ENCODE data around the gene PTPRQ. TPM values are rescaled to one million over a fixed set of nuclear protein-coding genes. Genes with fewer than 3 reads are reported as not detected.

Gene PTPRQ
- total RNA-seq, 6 experiments from 2014 or later: 0.12 to 0.81 (median 0.22) TPM; not detected in 1

DNA sequence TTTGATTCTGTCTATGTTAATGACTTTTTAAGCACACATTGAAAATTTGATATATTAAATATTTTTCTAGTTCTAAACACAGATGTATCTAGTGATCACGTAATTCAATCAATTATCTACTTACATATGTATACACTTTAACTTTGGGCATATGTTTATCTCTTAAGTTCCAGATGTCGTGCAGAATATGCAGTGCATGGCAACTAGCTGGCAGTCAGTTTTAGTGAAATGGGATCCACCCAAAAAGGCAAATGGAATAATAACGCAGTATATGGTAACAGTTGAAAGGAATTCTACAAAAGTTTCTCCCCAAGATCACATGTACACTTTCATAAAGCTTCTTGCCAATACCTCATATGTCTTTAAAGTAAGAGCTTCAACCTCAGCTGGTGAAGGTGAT lies 105.3 kb downstream of the PTPRQ start:
- 72% methylated on average over 3 of the region's 3 CpGs for WGBS (ENCODE audit: insufficient coverage, low coverage, low lambda C conversion rate, missing lambda C conversion rate)

DNA sequence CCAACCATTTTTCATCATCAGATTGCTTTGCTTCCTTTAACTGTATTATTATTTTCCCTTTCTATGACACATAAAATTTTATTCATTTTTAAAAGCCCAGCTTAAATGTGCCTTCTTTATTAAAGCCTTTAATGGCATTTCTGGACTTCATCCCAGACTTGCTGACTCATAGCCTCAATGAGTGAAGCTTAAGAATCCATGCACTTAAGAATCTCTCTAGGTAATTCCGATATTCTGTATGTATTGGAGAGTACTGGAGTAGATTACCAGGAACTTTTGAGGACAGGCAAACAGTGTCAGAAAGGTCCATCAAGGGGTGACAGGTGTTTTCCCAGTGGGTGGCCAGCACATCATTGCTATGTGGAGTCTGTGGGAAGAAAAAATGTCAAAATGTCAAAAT lies 107.9 kb downstream of the PTPRQ start:
- Histone ChIP-seq H3K27ac (no peak overlapping the region), H3K27me3 (no peaks in the 10 kb centered on the region), H3K36me3 (no peaks in the 10 kb centered on the region), H3K4me3 (no peak overlapping the region), H3K4me1 (no peaks in the 10 kb centered on the region), H3K9me3 (no peaks in the 10 kb centered on the region)
- intact Hi-C loops (cut with DNase I): no loop called here
- TF ChIP-seq CTCF (IDR thresholded peaks at IDR 0.05) (no peak), POLR2A (IDR thresholded peaks at IDR 0.05) (no peak)
- 75% methylated on average over 1 of the region's 1 CpG for WGBS (ENCODE audit: insufficient coverage, low coverage, low lambda C conversion rate, missing lambda C conversion rate)
- ATAC-seq (no peak), DNase-seq (no peak)

More for the DNA sequence above, 105.3 kb downstream of the PTPRQ start:
- DNase-seq: no peak
- intact Hi-C loops (cut with DNase I): no loop called here
- Histone ChIP-seq H3K4me1 (no peaks in the 10 kb centered on the region), H3K27ac (no peak overlapping the region), H3K36me3 (no peaks in the 10 kb centered on the region), H3K9me3 (no peaks in the 10 kb centered on the region), H3K27me3 (no peaks in the 10 kb centered on the region), H3K4me3 (no peak overlapping the region)
- TF ChIP-seq CTCF (IDR thresholded peaks at IDR 0.05): no peak
- TF ChIP-seq POLR2A (IDR thresholded peaks at IDR 0.05): no peak
- ATAC-seq: no peak

DNA sequence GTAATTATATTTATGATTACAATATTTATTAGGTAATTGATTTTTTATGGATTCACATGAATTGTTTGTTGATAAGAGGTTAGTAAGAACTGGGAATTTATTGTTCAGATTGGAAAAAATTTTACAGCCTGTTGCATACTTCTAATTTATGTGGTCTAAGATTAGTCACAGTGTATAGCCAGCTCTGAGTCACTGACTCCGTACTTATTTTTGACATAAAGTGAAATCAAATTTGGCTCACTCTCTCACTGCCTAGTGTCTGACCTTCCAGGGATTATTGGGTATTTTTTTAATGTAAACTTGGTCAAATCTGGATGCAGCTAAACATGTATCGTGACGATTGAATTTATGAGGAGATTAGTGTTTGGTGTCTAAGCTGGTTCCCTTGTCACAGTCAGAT lies 109.3 kb downstream of the PTPRQ start:
- Histone ChIP-seq H3K27me3 (no peaks in the 10 kb centered on the region), H3K4me3 (no peak overlapping the region), H3K36me3 (no peaks in the 10 kb centered on the region), H3K9me3 (no peaks in the 10 kb centered on the region), H3K4me1 (no peaks in the 10 kb centered on the region), H3K27ac (no peak overlapping the region)
- ATAC-seq (no peak), DNase-seq (no peak)
- intact Hi-C loops (cut with DNase I): no loop called here
- WGBS (ENCODE audit: insufficient coverage, low coverage, low lambda C conversion rate, missing lambda C conversion rate): 71% methylated on average over 3 of the region's 3 CpGs
- TF ChIP-seq POLR2A (IDR thresholded peaks at IDR 0.05) (no peak), CTCF (IDR thresholded peaks at IDR 0.05) (no peak)

DNA sequence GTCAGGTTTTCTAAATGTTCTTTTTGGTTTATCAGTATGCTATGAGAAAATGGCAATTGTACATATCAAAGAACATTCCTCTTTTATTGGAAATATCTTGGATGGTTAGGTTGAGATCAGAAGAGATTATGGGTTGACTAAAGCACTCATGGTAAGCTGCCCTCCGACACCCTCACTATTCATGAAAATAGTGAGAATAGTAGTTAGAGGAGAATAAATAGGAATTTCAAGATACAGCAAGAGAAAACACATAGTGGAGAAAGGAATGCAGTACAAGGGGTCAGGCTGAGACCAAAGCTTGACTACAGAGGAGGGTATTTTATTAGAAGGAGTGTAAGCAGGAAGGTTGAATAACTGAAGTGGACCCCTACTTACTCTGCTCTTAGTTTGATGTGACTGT lies 112.5 kb downstream of the PTPRQ start:
- H3K36me3 ChIP-seq: no peaks in the 10 kb centered on the region
- H3K27me3 ChIP-seq: no peaks in the 10 kb centered on the region
- 67% methylated on average over 1 of the region's 1 CpG for WGBS (ENCODE audit: insufficient coverage, low coverage, low lambda C conversion rate, missing lambda C conversion rate)
- no peaks in the 10 kb centered on the region for H3K4me1 ChIP-seq
- ATAC-seq: no peak
- H3K27ac ChIP-seq: no peak overlapping the region
- DNase-seq: no peak
- intact Hi-C loops (cut with DNase I): no loop called here
- TF ChIP-seq CTCF (IDR thresholded peaks at IDR 0.05) (no peak), POLR2A (IDR thresholded peaks at IDR 0.05) (no peak)
- H3K9me3 ChIP-seq: no peaks in the 10 kb centered on the region
- H3K4me3 ChIP-seq: no peak overlapping the region

DNA sequence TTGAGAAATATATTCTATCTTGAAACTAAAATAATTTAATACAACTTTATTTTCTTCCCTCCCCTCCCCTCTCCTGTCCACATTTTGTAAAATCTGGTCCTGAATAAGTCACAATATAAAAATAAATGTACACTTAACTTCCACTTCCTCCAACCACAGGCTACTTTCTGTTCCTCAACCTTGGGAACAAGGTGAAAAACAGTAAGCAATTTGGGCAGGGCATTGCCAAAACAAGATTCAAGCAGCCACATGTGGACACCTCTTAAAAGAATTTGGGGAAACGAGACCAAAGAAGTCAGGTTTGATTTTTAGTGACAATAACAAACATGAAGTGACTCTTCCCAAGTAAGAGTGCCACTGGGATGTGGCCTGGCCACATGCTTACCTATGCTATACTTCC lies 115.7 kb downstream of the PTPRQ start:
- no peaks in the 10 kb centered on the region for H3K4me1 ChIP-seq
- TF ChIP-seq CTCF (IDR thresholded peaks at IDR 0.05) (no peak), POLR2A (IDR thresholded peaks at IDR 0.05) (no peak)
- WGBS (ENCODE audit: insufficient coverage, low coverage, low lambda C conversion rate, missing lambda C conversion rate): 18% methylated on average over 1 of the region's 1 CpG
- H3K27me3 ChIP-seq: no peaks in the 10 kb centered on the region
- H3K4me3 ChIP-seq: no peak overlapping the region
- intact Hi-C loops (cut with DNase I): no loop called here
- H3K36me3 ChIP-seq: no peaks in the 10 kb centered on the region
- H3K9me3 ChIP-seq: no peaks in the 10 kb centered on the region
- DNase-seq: no peak
- no peak for ATAC-seq
- H3K27ac ChIP-seq: no peak overlapping the region

Data from right lobe of liver (tissue), 6 donors.